Activated naive CD4-positive, alpha-beta T cell treated with anti-CD3 and anti-CD28 coated beads, Interleukin-2, amount 50 U/mL, for 72 hours (primary cell): ENCODE measurements around the gene LYSET. TPM values are rescaled to one million over a fixed set of nuclear protein-coding genes. Genes with fewer than 3 reads are reported as not detected.

Experiments
- total RNA-seq, 2 donors: library from RNA; stranded (reverse); gene quantifications; one replicate each; pipeline ENCODE4 v1.2.3, GENCODE V29; 2022

LYSET gene
- total RNA-seq, 2 donors from 2014 or later: 10.1 to 10.5 TPM

Other genes with a start within 250 kb of the LYSET start
- gene ITPK1, start 69.4 kb upstream of the LYSET start, total RNA-seq: 10 to 100 TPM; 15.2 to 33.2 TPM
- 10 to 100 TPM; 14.9 to 19.8 TPM for gene MOAP1, start 420 bp upstream of the LYSET start, total RNA-seq
- gene GON7, start 21.7 kb downstream of the LYSET start, total RNA-seq: 10 to 100 TPM in 1 of 2 donors, 1 to 10 TPM in 1; 4.1 to 13.8 TPM
- gene UBR7, start 21.9 kb downstream of the LYSET start, total RNA-seq: 10 to 100 TPM; 35.4 to 75.8 TPM
- gene BTBD7, start 147.7 kb downstream of the LYSET start, total RNA-seq: 10 to 100 TPM in 1 of 2 donors, 1 to 10 TPM in 1; 9.7 to 16.5 TPM
- not detected for gene COX8C, start 161.9 kb downstream of the LYSET start, total RNA-seq
- gene UNC79, start 245.6 kb downstream of the LYSET start, total RNA-seq: under 1 TPM in 1 of 2 donors, not detected in 1; 0.02 TPM